ENCODE results near the gene SEPHS1.

The SEPHS1 gene

DNA sequence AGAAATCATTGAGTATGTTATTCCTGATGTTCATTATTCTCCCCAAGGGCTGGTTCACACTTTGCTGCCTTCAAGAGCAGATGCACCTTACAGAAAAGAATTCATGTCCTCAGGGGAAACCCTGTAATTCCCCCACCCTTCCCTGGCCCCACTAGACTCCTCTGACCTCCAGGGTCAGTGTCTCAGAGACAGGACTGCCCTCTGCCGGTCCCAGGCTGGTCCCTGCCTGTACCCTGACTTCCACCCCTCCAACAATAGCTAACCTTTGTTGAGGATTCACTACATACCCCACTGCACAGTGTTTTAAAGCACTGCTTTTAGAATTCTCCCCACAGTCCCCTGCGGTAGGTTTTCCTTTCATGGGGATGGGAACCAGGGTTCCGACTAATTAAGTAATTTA is 4.4 kb upstream of the SEPHS1 start:
- Mint-ChIP-seq H3K4me3 (peak overlapping the region; percentile 45 to 73 (median 61)), H3K36me3 (ENCODE audit: low read depth) (no peaks in the 10 kb centered on the region), H3K27me3 (ENCODE audit: low read depth) (peaks cover 37% of the 10 kb centered on the region), H3K9me3 (no peaks in the 10 kb centered on the region), H3K4me1 (peaks cover 17% of the 10 kb centered on the region), H3K27ac (no peak overlapping the region)
- TF ChIP-seq, protein P1, sequence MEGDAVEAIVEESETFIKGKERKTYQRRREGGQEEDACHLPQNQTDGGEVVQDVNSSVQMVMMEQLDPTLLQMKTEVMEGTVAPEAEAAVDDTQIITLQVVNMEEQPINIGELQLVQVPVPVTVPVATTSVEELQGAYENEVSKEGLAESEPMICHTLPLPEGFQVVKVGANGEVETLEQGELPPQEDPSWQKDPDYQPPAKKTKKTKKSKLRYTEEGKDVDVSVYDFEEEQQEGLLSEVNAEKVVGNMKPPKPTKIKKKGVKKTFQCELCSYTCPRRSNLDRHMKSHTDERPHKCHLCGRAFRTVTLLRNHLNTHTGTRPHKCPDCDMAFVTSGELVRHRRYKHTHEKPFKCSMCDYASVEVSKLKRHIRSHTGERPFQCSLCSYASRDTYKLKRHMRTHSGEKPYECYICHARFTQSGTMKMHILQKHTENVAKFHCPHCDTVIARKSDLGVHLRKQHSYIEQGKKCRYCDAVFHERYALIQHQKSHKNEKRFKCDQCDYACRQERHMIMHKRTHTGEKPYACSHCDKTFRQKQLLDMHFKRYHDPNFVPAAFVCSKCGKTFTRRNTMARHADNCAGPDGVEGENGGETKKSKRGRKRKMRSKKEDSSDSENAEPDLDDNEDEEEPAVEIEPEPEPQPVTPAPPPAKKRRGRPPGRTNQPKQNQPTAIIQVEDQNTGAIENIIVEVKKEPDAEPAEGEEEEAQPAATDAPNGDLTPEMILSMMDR (IDR thresholded peaks at IDR 0.05; ENCODE audit: unreplicated experiment in 3 of 3), result no peak

DNA sequence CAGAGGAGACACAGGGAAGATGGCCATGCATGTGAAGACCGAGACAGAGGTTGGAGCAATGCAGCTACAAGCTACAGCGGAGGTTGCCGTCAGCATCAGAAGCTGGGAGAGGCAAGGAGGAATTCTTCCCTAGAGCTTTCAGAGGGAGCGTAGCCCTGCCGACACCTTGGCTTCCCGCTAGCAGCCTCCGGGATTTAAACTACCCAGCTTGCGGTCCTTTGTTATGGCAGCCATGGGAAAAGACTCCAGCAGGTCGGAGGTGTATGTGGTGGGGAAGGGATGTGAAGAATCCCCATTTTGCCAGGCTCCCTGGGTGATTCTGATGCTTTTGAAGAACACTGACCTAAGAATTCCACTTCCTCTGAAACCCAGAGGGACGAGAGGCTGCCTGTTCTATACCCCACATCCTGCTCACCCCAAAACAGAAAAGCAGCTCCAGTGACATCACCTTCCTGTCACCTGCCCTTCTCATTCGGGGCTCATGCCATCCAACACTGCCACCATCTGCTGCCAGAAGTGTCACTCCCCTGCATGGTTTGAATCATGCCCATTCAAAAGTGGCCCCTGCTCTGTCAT is 3.3 kb upstream of the SEPHS1 start:
- Mint-ChIP-seq H3K27me3 (ENCODE audit: low read depth) (peaks cover 37% of the 10 kb centered on the region), H3K27ac (no peak overlapping the region), H3K9me3 (no peaks in the 10 kb centered on the region)

DNA sequence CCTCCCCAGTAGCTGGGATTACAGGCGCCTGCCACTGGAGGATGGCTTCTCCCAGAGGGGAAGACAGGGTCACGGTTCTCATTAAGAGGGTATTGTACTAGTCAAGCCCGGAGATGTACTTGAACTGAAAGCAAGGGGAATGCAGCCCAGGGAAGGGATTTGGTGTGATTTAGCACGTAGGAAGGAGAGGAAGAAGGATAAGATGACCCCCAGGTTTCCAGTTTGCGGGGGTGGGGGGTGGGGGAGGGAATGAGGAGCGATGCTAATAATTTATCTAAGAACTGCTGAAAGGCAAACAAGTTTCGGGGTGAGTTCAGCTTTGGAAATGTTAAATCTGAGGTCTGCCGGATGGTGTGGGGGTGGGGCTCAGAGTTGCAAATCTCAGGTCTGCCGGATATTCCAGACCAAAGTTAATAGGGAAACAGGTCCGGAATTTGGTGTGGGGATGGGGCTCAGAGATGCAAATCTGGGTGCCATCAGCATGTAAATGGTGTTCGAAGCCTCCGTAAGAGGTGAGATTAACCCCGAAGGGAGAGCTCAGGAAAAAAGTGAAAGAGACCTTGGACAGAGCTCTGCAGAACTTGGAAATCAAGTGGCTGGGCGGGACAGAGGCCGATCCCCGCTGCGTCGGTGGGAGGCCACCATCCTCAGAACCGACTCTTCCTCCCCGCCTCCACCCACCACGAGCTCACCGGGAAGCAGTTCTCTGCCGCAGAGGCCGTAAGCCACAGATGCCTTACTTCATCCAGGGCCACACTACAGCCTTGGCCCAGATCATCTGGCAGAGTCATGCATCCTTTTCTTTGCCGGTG is 1.6 kb upstream of the SEPHS1 start:
- Mint-ChIP-seq H3K4me1 (peaks cover 24% of the 10 kb centered on the region), H3K27me3 (ENCODE audit: low read depth) (peaks cover 37% of the 10 kb centered on the region), H3K27ac (peak overlapping the region; percentile 99), H3K4me3 (peak overlapping the region; percentile 81 to 97 (median 95)), H3K9me3 (no peaks in the 10 kb centered on the region), H3K36me3 (ENCODE audit: low read depth) (peaks cover 3% of the 10 kb centered on the region)
- TF ChIP-seq, protein P1 (IDR thresholded peaks at IDR 0.05; ENCODE audit: unreplicated experiment in 3 of 3), result no peak

More for the DNA sequence above, 3.3 kb upstream of the SEPHS1 start:
- no peaks in the 10 kb centered on the region for H3K36me3 Mint-ChIP-seq (ENCODE audit: low read depth)
- TF ChIP-seq, protein P1 (IDR thresholded peaks at IDR 0.05; ENCODE audit: unreplicated experiment in 3 of 3), result no peak
- H3K4me1 Mint-ChIP-seq, result peaks cover 17% of the 10 kb centered on the region
- peak overlapping the region in 2 of 3 experiments; percentile 73 to 75 for H3K4me3 Mint-ChIP-seq

DNA sequence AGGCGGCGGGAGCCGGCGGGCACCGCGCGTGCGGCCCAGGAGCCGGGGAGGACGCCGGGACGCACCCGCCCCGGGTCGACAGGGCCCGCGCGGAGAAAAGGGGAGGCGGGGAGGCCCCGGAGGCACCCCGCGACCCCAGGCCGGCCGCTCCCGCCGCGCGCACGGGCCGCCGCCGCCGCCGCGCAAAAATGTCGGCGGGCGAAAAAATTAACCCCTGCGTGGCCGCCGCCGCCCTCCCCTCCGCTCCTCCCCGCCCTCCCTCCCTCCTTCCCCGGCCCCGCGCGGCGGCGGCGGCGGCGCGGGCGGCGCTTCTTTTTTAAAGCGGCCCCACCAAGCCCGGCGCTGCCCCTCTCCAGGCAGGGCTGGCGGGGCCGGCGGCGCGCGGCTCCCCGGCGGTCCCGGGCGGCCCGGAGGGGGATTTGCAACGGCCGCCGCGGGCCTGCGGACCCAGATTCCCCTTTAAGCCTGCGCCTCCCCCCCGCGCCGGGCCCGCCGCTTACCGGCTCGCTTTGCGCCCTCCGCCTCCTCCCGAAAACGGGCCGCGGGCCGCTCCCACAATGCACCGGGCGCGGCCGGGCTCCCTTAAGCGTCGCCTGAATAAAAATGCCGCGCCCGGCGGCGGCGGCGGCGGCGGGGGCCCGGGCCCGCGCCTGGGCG is 465 bp downstream of the SEPHS1 start:
- H3K27me3 Mint-ChIP-seq (ENCODE audit: low read depth), result peaks cover 27% of the 10 kb centered on the region
- peaks cover 28% of the 10 kb centered on the region for H3K4me1 Mint-ChIP-seq
- TF ChIP-seq, protein P1 (IDR thresholded peaks at IDR 0.05; ENCODE audit: unreplicated experiment in 3 of 3), result no peak
- peak overlapping the region in 2 of 3 experiments; percentile 69 to 73 for H3K4me3 Mint-ChIP-seq
- H3K9me3 Mint-ChIP-seq, result no peaks in the 10 kb centered on the region
- peak overlapping the region in 1 of 3 experiments; percentile 99 for H3K27ac Mint-ChIP-seq
- peaks cover 16% of the 10 kb centered on the region for H3K36me3 Mint-ChIP-seq (ENCODE audit: low read depth)

DNA sequence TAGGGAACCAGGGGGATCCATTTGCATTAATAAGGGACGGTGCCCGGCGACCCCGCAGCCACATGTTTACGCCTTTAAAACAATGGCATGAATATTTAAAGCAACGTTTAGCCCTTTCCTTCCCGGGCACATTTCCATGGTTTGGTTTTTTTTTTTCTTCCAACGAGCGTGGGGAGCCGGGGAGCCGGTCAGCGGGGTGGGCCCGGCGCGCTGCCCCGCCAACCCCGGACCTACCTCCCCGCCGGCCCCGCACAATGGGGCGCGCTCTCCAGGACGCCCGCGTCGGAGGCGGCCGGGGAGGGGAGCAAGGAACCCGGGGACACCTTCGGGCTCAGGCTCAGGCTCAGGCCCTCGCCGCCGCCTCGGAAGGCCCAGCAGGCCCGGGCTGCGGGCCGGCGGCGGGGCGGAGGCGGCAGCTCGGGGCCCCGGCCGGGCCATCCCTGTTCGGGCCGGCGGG is 1.0 kb downstream of the SEPHS1 start:
- Mint-ChIP-seq H3K27ac (peak overlapping the region; percentile 99 to 100 (median 100)), H3K9me3 (no peaks in the 10 kb centered on the region), H3K27me3 (ENCODE audit: low read depth) (peaks cover 21% of the 10 kb centered on the region), H3K4me1 (peaks cover 28% of the 10 kb centered on the region), H3K36me3 (ENCODE audit: low read depth) (peaks cover 16% of the 10 kb centered on the region), H3K4me3 (peak overlapping the region; percentile 91 to 98 (median 92))
- TF ChIP-seq, protein P1 (IDR thresholded peaks at IDR 0.05; ENCODE audit: unreplicated experiment in 3 of 3), result no peak
